Activated CD4-positive, alpha-beta T cell treated with anti-CD3 and anti-CD28 coated beads for 1 hour (primary cell): Measurements from ENCODE around the gene ZNF655.
"Not testable (repeated sequence)": the region's sequence is repeated elsewhere in the genome, so short reads cannot be mapped to it uniquely, and the experiment has no call there.

Experiments used
- DNase-seq: peaks from one replicate; pipeline ENCODE4 v3.0.0-alpha.2; 2020

ZNF655 gene

GRCh38 chr7:99560834-99561736 is 2.6 kb downstream of the ZNF655 start:
- no peak for DNase-seq

- DNase-seq: no peak
These were observed 3.3 kb downstream of the ZNF655 start for GRCh38 chr7:99561737-99562051.

- no peak for DNase-seq
These were observed 3.8 kb downstream of the ZNF655 start for GRCh38 chr7:99562114-99562784.

- no peak for DNase-seq
These were observed 4.4 kb downstream of the ZNF655 start for GRCh38 chr7:99562832-99563231.

GRCh38 chr7:99563650-99564049 is 5.2 kb downstream of the ZNF655 start:
- DNase-seq: no peak

- not testable (repeated sequence) for DNase-seq
These were observed 10.3 kb downstream of the ZNF655 start for GRCh38 chr7:99568770-99569169.

- DNase-seq: no peak
These were observed 13.3 kb downstream of the ZNF655 start for GRCh38 chr7:99571768-99572167.

GRCh38 chr7:99573257-99573656 is 14.8 kb downstream of the ZNF655 start:
- DNase-seq: no peak

- DNase-seq: no peak
These were observed 17.8 kb downstream of the ZNF655 start for GRCh38 chr7:99576251-99576650.

GRCh38 chr7:99579281-99579955 is 21.0 kb downstream of the ZNF655 start:
- DNase-seq: no peak

GRCh38 chr7:99579956-99580777 is 21.7 kb downstream of the ZNF655 start:
- DNase-seq: peak; percentile 55

- not testable (repeated sequence) for DNase-seq
These were observed 22.4 kb downstream of the ZNF655 start for GRCh38 chr7:99580778-99581332.

- DNase-seq: no peak
These were observed 30.4 kb downstream of the ZNF655 start for GRCh38 chr7:99588868-99589267.

- no peak for DNase-seq
These were observed 36.7 kb downstream of the ZNF655 start for GRCh38 chr7:99594948-99595745.

GRCh38 chr7:99596408-99596955 is 38.0 kb downstream of the ZNF655 start:
- no peak for DNase-seq

GRCh38 chr7:99597762-99598501 is 39.5 kb downstream of the ZNF655 start, which contains the start of gene TMEM225B:
TSS of gene TMEM225B (plus strand) at chr7:99598267. CDS start at chr7:99604389, 6,122 bp downstream.
- DNase-seq: no peak

GRCh38 chr7:99599836-99600235 is 41.4 kb downstream of the ZNF655 start:
- DNase-seq: no peak

- DNase-seq: no peak
These were observed 43.3 kb downstream of the ZNF655 start for GRCh38 chr7:99601656-99602310.

GRCh38 chr7:99605527-99605926 is 47.1 kb downstream of the ZNF655 start:
- no peak for DNase-seq

- DNase-seq: no peak
These were observed 48.1 kb downstream of the ZNF655 start for GRCh38 chr7:99606531-99606930.
